Ishikawa (cell line): ENCODE data around the gene BCL2L12.

Source experiments
- CEBPB ChIP-seq: IDR thresholded peaks from 2 replicates; pipeline ENCODE4 v1.6.1; 2012
- CREB1 ChIP-seq: IDR thresholded peaks from 2 replicates; pipeline ENCODE4 v1.6.1; 2012; ENCODE audit warnings: low read depth
- EGR1 ChIP-seq: IDR thresholded peaks from 2 replicates; pipeline ENCODE4 v1.6.1; 2012
- EP300 ChIP-seq: IDR thresholded peaks from 2 replicates; pipeline ENCODE4 v1.6.1; 2012; ENCODE audit warnings: borderline replicate concordance
- FOXM1 ChIP-seq: IDR thresholded peaks from 2 replicates; pipeline ENCODE4 v1.6.1; 2012; ENCODE audit warnings: low read depth, borderline replicate concordance
- MAX ChIP-seq: IDR thresholded peaks from 2 replicates; pipeline ENCODE4 v1.6.1; 2012
- NFIC ChIP-seq: IDR thresholded peaks from 2 replicates; pipeline ENCODE4 v1.6.1; 2012
- RAD21 ChIP-seq: IDR thresholded peaks from 2 replicates; pipeline ENCODE4 v1.6.1; 2012; ENCODE audit warnings: low read depth
- REST ChIP-seq: IDR thresholded peaks from 2 replicates; pipeline ENCODE4 v1.6.1; 2012; ENCODE audit warnings: low read depth, mild to moderate bottlenecking
- TAF1 ChIP-seq: IDR thresholded peaks from 2 replicates; pipeline ENCODE4 v1.6.1; 2012; ENCODE audit warnings: low read depth, mild to moderate bottlenecking
- TCF12 ChIP-seq: IDR thresholded peaks from 2 replicates; pipeline ENCODE4 v1.6.1; 2012; ENCODE audit warnings: low read depth
- TEAD4 ChIP-seq: IDR thresholded peaks from 2 replicates; pipeline ENCODE4 v1.6.1; 2012
- USF1 ChIP-seq: IDR thresholded peaks from 2 replicates; pipeline ENCODE4 v1.6.1; 2012
- YY1 ChIP-seq: IDR thresholded peaks from 2 replicates; pipeline ENCODE4 v1.6.1; 2012; ENCODE audit warnings: low read depth
- ZBTB7A ChIP-seq: IDR thresholded peaks from 2 replicates; pipeline ENCODE4 v1.6.1; 2012; ENCODE audit warnings: low read depth

Gene BCL2L12

GRCh38 chr19:49669516-49669915 is 3.8 kb downstream of the BCL2L12 start:
- TF ChIP-seq RAD21 (no peak), TCF12 (no peak), FOXM1 (no peak), EGR1 (no peak), TAF1 (no peak), CEBPB (no peak), REST (no peak), NFIC (no peak), USF1 (no peak), TEAD4 (no peak), ZBTB7A (no peak), EP300 (no peak), CREB1 (no peak), YY1 (no peak), MAX (no peak)

GRCh38 chr19:49672131-49672919 is 6.6 kb downstream of the BCL2L12 start:
- TF ChIP-seq FOXM1 (no peak), EP300 (no peak), NFIC (0 out of 2 replicates have a peak, but pooled peaks have one; percentile 24), CREB1 (no peak), ZBTB7A (peak; percentile 29; the same call in 1 of the 2 replicates), USF1 (no peak), REST (no peak), EGR1 (no peak), YY1 (no peak), MAX (no peak; the same call in 1 of the 2 replicates), CEBPB (no peak), RAD21 (peak; percentile 48), TCF12 (no peak), TEAD4 (no peak)

GRCh38 chr19:49676136-49676783 is 10.5 kb downstream of the BCL2L12 start:
- TF ChIP-seq TAF1 (no peak), NFIC (no peak), EP300 (0 out of 2 replicates have a peak, but pooled peaks have one; percentile 3), USF1 (no peak), TCF12 (0 out of 2 replicates have a peak, but pooled peaks have one; percentile 14)

- TF ChIP-seq TAF1: no peak
- TF ChIP-seq TEAD4: peak; percentile 29; the same call in 1 of the 2 replicates
- TF ChIP-seq CREB1: peak; percentile 72
- peak; percentile 69 for TF ChIP-seq NFIC
Measured at GRCh38 chr19:49676784-49677230, 11.1 kb downstream of the BCL2L12 start.

GRCh38 chr19:49677231-49677900 is 11.6 kb downstream of the BCL2L12 start, which contains the start of gene PRMT1:
Gene PRMT1, plus strand, starts transcription at chr19:49677271. Its CDS starts 10 bp downstream, at chr19:49677281.
- TF ChIP-seq ZBTB7A (peak; percentile 81), CEBPB (no peak), RAD21 (no peak), FOXM1 (no peak), REST (no peak), TEAD4 (no peak), MAX (peak; percentile 94), EP300 (no peak; the same call in 1 of the 2 replicates), EGR1 (peak; percentile 43; the same call in 1 of the 2 replicates), USF1 (peak; percentile 88), TCF12 (no peak; the same call in 1 of the 2 replicates), CREB1 (peak; percentile 4; the same call in 1 of the 2 replicates), NFIC (no peak), TAF1 (peak; percentile 92), YY1 (peak; percentile 93)
